Thoracic aorta (tissue), 2 donors: ENCODE measurements around the gene ARHGDIG. TPM values are rescaled to one million over a fixed set of nuclear protein-coding genes. Genes with fewer than 3 reads are reported as not detected.

ENCODE experiments used
- ATAC-seq: fragments of 150-250 bp; one replicate; pipeline ENCODE4 v1.8.0; 2017; ENCODE audit warnings: low read depth; ENCODE audit not compliant: insufficient number of reproducible peaks, low FRiP score
- DNase-seq: peaks from one replicate; pipeline ENCODE4 v3.0.0-alpha.2; 2020; ENCODE audit warnings: low spot score
- H3K27ac ChIP-seq, 2 donors: fragments of 200-600 bp; sonication (generic); 1 replicate in 1 of 2; 2 replicates in 1 of 2; pipeline ENCODE4 v1.5.1; 2016; ENCODE audit warnings: mild to moderate bottlenecking in 2 of 2, moderate library complexity in 2 of 2
- H3K27me3 ChIP-seq: fragments of 200-600 bp; sonication (generic); replicated peaks from 2 replicates; pipeline ENCODE4 v1.6.0; 2016; ENCODE audit warnings: mild to moderate bottlenecking; ENCODE audit not compliant: insufficient read depth
- H3K36me3 ChIP-seq: fragments of 200-600 bp; sonication (generic); one replicate; pipeline ENCODE4 v1.5.1; 2016
- H3K4me1 ChIP-seq, 2 donors: fragments of 200-600 bp; sonication (generic); 1 replicate in 1 of 2; 2 replicates in 1 of 2; pipeline versions ENCODE4 v1.5.1 to v1.6.0; 2016; ENCODE audit warnings: low read depth in 2 of 2, mild to moderate bottlenecking in 1 of 2; ENCODE audit not compliant: control insufficient read depth in 1 of 2
- H3K4me3 ChIP-seq: fragments of 200-600 bp; sonication (generic); 2 replicates; pipeline ENCODE4 v1.5.1; 2016; ENCODE audit warnings: mild to moderate bottlenecking
- H3K9me3 ChIP-seq: fragments of 200-600 bp; sonication (generic); 2 replicates; pipeline ENCODE4 v1.5.1; 2016
- total RNA-seq, 2 donors: library from RNA; depleted of rRNA; stranded (reverse); fragments of >200 nt; gene quantifications; one replicate each; pipeline versions ENCODE4 v1.1.0 to v1.2.3, GENCODE V29; 2016
- TF ChIP-seq, protein P1 (sequence below): fragments of 200-600 bp; sonication (generic); IDR thresholded peaks from one replicate; pipeline ENCODE4 v1.5.1; 2019; ENCODE audit warnings: antibody characterized with exemption

Gene ARHGDIG
- total RNA-seq, 2 donors from 2014 or later = not detected

DNA sequence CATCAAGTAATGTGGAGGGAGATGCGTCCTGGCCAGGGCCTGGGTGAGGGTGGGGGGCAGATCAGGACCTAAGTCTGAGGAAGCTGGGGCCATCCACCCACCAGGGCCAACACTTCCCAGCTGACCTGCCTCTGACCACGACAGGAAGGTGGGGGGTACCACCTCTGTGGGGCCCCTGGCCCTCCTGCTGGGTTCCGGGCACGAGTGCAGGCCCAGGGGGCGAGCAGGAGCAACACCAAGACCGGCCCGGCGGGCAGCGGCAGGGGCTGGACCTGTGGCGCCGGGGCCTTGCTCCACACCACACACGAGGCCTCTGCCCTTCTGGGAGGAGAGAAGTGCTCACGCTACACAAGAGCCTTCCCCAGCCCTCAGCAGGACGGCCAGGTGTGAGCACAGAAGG is 15.9 kb downstream of the ARHGDIG start:
- H3K4me1 ChIP-seq = no peaks in the 10 kb centered on the region
- no peak overlapping the region for H3K4me3 ChIP-seq
- H3K27me3 ChIP-seq = no peaks in the 10 kb centered on the region
- TF ChIP-seq, protein P1, sequence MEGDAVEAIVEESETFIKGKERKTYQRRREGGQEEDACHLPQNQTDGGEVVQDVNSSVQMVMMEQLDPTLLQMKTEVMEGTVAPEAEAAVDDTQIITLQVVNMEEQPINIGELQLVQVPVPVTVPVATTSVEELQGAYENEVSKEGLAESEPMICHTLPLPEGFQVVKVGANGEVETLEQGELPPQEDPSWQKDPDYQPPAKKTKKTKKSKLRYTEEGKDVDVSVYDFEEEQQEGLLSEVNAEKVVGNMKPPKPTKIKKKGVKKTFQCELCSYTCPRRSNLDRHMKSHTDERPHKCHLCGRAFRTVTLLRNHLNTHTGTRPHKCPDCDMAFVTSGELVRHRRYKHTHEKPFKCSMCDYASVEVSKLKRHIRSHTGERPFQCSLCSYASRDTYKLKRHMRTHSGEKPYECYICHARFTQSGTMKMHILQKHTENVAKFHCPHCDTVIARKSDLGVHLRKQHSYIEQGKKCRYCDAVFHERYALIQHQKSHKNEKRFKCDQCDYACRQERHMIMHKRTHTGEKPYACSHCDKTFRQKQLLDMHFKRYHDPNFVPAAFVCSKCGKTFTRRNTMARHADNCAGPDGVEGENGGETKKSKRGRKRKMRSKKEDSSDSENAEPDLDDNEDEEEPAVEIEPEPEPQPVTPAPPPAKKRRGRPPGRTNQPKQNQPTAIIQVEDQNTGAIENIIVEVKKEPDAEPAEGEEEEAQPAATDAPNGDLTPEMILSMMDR = no peak
- no peak for DNase-seq
- ATAC-seq = no peak
- peaks cover 26% of the 10 kb centered on the region for H3K36me3 ChIP-seq
- H3K9me3 ChIP-seq = no peaks in the 10 kb centered on the region
- no peak overlapping the region for H3K27ac ChIP-seq

DNA sequence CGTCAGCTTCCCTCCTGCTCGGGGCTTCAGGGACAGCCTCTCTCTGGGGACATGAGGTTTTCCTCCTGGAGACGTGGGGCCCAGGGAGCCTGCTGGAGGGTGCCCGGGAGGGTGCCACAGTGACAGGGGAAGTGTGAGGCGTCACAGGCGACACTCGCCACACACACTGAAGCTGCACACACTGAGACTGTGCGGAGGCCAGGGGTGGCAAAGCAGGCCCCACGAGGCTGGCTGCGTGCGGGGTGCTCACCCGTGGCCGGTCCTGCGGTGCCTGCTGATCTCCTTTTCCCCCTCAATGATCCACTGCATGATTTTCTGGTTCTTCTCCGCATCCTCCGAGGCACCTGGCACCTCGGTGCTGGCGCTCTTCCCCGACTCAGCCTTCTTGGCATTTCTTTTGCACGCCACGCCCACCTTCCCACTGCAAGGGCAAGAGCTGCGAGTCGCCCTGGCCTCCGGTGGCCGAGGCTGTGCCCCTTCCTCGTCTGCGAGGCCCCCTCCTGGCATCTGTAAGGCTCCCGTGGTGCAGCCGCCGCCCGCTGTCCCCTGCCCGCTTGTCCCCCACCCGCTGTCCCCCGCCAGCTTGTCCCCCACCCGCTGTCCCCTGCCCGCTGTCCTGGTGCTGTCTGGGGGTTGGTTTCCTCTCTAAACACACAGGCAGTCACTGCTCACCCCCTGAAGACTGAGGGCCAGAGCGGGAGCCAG is 16.6 kb downstream of the ARHGDIG start:
- Histone ChIP-seq H3K27ac (no peak overlapping the region), H3K4me3 (no peak overlapping the region), H3K36me3 (peaks cover 20% of the 10 kb centered on the region), H3K9me3 (no peaks in the 10 kb centered on the region), H3K27me3 (no peaks in the 10 kb centered on the region), H3K4me1 (no peaks in the 10 kb centered on the region)
- TF ChIP-seq, protein P1 = no peak
- DNase-seq = no peak
- ATAC-seq = no peak

DNA sequence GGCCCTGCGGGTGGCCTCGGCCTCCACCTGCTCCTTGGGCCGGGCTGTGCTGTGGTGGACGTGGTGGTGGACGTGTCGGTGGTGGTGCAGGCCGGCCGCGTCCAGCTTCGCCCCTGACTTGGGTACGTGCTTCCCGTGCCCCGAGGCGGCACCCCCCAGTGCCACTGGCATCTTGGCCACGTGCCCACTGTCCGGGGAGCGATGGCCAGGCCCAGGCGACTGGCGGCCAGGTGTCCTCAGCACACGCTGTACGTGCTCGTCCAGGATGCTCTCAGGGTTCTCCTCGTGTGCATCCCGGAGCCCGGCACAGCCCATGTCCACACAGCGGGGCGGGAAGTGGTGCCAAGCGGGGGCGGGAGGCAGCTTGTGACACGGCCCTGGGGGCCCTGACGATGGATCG is 17.4 kb downstream of the ARHGDIG start:
- no peak for DNase-seq
- Histone ChIP-seq H3K27ac (no peak overlapping the region), H3K4me1 (no peaks in the 10 kb centered on the region), H3K27me3 (no peaks in the 10 kb centered on the region), H3K9me3 (no peaks in the 10 kb centered on the region), H3K4me3 (no peak overlapping the region), H3K36me3 (peaks cover 16% of the 10 kb centered on the region)
- TF ChIP-seq, protein P1 = no peak
- ATAC-seq = no peak

DNA sequence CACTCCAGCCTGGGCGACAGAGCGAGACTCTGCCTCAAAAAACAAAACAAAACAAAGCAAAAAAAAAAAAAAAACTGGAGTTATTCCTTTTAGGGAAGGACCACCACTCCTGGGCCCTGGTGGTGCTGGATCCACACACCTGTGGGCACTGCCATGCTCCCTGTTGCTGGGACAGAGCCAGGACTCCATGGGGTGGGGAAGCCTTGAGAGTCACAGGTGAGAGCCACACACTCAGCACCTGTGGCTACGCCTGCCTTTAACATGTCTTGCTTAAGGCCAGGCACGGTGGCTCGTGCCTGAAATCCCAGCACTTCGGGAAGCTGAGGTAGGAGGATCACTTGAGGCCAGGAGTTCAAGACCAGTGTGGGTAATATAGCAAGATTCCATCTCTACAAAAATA is 20.8 kb downstream of the ARHGDIG start:
- H3K27ac ChIP-seq = no peak overlapping the region
- no peaks in the 10 kb centered on the region for H3K4me1 ChIP-seq
- peaks cover 13% of the 10 kb centered on the region for H3K36me3 ChIP-seq
- H3K9me3 ChIP-seq = no peaks in the 10 kb centered on the region
- H3K27me3 ChIP-seq = no peaks in the 10 kb centered on the region
- DNase-seq = no peak
- no peak for ATAC-seq
- no peak overlapping the region for H3K4me3 ChIP-seq
- TF ChIP-seq, protein P1 = no peak

DNA sequence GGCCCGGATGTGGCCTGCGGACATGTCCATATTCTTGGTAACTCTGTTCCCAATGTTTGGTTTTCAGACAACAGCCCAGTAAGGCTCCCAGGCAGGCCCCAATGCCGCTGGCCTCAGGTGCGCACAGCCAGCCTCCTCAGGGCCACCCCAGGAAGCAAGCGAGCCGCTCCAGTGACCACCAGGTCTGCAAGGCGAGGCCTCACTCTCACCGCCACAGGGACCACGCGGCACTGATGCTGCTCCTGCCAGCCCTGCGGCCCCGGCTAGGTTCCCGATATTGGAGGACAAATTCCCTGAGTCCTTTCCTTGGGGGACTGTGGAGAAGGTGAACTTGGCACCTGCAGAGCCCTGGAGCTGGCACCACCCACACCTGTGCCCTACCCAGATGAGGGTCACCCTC is 21.6 kb downstream of the ARHGDIG start:
- DNase-seq (no peak), ATAC-seq (no peak)
- Histone ChIP-seq H3K4me1 (no peaks in the 10 kb centered on the region), H3K9me3 (no peaks in the 10 kb centered on the region), H3K27me3 (no peaks in the 10 kb centered on the region), H3K4me3 (no peak overlapping the region), H3K27ac (no peak overlapping the region), H3K36me3 (peaks cover 13% of the 10 kb centered on the region)
- TF ChIP-seq, protein P1 = no peak
